ENCODE results near the gene MFSD11.
"Not testable (repeated sequence)": the region's sequence is repeated elsewhere in the genome, so short reads cannot be mapped to it uniquely, and the experiment has no call there.

The MFSD11 gene

DNA sequence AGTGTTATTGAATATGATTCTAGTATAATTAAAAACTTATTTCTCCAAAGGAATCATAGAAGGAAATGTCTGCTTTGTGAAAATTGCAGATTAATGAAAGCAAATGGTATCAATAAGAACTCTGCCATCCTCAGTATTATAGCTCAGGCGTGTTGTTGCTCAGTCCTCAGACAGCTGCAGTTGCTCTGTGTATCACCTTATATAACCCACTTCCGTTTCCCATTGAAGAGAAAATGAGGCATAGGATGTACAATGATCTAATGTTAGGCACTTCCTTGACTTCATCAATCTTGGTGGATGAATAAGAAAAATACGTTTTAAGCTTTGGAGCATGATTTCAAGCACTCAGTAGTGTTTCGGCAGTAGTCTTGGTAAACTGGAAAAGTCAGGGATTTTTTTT, 14.1 kb downstream of the MFSD11 start:
- no peak for DNase-seq

DNA sequence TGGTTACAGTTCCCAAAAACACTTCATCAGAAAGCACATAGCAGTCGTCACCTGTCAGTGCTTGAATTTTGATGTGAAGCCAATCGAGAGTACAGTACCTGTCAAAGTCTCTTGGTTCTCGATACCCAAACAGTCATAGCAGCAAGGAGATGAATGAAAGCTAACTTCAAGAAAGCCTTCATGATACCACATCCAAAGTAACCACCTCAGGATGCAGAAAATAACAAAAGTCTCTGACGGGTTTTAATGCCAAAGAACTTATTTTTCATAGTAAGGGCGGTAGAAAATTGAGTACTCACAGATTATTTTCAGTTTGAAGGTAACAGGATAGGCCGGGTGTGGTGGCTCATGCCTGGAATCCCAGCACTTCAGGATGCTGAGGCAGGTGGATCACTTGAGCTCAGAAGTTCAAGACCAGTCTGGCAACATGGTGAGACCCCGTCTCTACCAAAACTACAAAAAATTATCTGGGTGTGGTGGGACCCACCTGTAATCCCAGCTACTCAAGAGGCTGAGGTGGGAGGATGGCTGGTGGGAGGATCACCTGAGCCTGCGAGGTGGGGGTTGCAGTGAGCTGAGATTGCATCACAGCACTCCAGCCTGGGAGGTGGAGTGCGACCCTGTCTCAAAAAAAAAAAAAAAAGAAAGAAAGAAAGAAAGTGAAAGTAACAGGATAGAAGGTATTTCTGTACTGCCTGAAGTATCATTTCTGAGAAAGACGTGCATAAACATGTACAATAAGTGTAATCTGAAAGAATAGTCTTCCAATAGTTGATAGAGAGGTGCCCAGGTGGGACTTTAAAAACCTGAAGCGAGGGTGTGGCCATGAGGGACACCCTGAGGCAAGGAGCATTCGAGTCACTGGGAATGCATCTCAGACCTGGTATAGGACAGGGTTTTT, 15.4 kb downstream of the MFSD11 start:
- DNase-seq: no peak

DNA sequence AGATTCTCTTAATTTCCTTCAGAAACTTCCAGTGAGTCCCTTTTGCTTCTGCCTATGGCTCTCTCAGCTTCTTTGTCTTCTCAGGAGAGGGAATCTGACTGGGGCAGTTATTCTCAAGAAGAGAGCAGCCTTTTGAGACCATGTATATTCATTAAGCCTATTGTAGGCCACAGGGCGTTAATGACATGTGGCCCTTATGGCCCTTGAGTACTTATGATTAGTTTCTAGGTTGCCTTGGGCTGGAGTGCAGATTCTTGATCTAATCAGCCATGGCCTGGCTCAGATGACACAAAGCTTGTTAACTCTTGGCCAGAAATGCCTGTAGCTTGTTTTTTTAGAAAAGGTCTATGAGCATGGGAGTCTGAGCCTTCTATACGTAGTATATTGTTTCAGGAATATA, 17.4 kb downstream of the MFSD11 start:
- DNase-seq: no peak

DNA sequence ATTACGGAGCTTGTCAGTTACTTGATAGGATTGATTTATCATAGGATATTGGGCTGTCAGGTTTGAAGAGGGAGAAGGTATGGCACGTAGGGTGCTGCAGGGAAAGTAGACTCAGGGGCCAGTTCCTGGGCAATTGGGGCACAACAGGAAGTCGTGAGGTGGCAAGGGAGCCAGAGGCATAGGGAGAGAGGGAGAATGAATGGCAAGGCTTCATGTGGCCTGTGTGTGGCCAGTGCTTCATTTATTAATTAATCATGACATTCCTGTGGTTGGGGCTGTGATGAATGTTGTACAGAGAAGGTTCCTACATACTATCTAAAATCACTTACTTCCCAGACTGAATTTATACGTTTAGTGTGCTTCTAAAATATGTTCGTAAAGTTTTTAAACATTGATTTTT, 19.3 kb downstream of the MFSD11 start:
- DNase-seq: no peak

DNA sequence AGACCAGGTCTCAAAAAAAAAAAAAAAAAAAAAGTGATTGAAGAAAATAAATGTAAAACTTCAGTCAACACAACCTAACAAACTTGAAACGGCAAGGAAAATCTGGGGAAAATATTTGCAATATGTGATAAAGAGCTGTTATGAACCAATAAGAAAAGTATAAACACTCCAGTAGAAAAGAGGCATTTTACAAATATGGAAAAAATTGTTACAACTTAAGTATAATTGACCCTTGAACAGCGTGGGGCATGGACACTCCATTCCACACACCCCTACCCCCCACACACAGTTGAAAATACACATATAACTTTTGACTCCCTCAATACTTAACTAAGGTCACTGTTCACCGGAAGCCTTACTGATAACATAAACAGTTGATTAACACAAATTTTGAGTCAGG, 20.7 kb downstream of the MFSD11 start:
- no peak for DNase-seq

DNA sequence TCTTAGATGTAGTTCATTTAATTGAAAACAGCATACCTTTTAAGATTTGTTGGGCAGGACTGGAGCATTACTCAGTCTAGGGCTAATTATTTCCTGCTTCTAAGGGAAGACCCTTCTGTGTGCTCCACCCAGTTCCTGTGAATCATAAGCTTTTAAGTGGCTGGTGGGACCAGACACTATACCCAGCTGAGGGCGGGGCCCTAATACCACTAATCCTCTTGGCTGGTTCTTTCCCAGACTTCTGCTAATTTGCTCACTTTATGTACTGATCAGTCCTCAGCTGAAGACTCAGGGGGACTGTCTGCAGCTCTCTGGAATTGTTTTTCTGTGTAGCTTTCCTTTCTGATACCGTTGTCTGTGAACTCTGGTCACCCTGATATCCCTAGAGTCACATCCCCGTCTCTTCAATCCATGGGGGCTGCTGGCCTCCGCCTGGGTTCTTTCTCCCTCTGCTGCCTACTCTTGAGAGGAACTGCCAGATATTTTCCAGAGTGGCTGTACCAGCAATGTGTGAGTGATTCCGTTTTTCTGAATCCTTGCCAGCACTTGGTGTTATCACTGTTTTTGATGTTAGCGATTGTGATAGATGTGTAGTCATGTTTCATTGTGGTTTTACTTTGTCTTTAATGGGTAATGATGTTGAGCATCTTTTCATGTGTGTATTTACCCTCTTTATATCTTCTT, 35.1 kb downstream of the MFSD11 start:
- no peak for DNase-seq

DNA sequence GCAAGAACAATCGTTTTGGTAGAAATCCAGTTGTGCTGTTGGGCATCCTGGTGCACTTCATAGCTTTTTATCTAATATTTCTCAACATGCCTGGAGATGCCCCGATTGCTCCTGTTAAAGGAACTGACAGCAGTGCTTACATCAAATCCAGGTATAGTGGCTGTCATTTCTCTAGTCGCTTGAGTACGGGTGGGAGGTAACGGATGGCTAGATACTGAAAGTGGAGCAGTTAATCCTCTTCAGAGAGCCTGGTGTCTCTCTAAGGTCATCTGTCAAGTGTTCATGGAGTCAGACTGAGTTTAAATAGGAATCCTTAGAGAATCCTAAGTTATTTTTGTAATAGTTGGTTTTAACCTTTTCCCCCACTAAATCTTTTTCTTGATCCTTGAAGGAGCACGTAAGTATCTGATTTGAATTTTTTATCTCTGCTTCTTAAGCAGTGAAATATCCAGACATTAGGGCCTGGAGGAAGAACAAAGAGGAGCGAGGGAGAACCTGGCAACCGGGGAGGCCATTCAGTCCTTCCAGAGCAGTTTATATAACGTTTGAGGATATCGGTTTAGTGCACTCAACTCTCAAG, 37.2 kb downstream of the MFSD11 start:
- no peak for DNase-seq

DNA sequence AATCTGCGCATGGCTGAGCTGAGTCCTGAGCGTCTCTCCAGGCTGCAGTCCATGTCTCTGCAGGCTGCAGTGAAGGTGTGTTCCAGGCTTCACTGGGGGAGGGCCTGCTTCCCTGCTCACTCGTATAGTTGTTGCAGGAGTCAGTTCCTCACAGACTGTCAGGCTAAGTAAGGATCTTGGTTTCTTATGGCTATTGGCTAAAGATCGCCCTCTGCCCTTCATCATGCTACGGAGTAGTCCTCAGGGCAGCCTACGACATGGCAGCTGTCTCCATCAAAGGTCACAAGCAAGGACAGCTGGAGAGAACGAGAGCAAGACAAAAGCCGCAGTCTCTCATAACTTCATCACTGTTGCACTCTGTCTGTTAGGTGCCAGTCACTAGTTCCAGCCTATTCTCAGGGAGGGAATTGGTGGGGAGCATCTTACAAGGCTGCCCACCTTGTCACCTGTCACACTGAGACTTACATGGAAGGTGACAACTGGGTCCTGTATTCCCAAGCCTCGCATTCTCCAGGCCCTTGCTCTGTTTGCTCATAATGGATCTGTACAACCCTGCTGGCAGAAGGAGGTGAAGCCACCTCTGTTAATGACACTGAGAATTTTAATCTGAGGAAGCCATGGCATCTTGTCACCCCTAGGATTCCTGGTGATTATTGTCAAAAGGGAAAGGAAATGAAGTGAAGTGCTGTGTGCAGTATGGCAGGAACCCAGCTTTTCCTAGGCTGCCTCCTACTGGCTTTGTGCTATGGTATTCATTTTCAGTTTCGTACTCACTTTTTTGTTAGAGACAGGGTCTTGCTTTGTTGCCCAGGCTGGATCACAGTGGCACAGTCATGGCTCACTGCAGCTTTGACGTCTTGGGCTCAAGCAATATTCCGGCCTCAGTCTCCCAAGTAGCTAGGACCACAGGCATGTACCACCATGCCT, 43.4 kb downstream of the MFSD11 start:
- DNase-seq: no peak

DNA sequence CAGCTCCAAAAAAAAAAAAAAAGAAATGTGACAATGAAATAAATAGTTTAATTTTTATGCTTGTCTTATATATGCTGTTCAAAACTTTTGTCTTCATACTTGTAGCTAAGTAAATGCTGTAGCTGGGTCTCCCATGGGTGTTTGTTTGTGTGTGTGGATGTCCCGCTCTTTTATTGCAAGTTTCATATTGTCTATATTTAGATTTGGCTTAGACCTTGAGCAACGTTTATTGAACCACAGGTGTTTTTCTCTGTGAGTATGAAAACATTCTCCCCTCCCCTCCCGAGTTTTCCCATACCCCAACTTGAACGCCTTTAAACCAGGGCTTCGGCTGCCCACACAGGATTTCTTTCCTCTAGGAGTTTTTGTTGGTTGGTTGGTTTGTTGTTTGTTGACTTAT, 45.2 kb downstream of the MFSD11 start:
- DNase-seq: no peak

DNA sequence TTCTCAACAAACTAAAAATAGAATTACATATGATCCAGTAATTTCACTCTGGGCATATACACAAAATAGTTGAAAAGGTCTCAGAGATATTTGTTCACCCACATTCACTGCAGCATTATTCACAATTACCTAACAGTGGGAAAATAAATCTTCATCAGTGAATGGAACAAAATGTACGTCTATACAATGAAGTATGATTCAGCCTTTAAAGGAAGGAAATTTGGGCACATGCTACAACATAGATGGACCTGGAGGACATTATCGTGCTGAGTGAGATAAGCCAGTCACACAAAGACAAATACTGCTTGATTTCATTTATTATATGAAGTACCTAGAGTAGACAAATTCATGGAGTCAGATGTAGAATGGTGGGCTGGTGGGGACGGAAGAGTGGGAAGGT, 47.0 kb downstream of the MFSD11 start:
- no peak for DNase-seq

DNA sequence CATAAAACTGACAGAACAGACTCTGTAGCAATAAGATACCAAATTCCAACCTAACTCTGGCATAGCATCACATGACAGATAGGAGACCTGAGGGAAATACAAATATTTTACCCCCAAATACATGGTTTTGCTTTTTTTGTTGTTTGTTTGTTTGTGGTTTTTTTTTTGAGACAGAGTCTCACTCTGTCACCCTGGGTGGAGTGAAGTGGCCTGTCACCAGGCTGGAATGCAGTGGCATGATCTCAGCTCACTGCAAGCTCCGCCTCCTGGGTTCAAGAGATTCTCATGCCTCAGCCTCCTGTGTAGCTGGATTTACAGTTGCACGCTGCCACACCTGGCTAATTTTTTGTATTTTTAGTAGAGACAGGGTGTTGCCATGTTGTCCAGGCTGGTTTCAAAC, 49.9 kb downstream of the MFSD11 start:
- not testable (repeated sequence) for DNase-seq

DNA sequence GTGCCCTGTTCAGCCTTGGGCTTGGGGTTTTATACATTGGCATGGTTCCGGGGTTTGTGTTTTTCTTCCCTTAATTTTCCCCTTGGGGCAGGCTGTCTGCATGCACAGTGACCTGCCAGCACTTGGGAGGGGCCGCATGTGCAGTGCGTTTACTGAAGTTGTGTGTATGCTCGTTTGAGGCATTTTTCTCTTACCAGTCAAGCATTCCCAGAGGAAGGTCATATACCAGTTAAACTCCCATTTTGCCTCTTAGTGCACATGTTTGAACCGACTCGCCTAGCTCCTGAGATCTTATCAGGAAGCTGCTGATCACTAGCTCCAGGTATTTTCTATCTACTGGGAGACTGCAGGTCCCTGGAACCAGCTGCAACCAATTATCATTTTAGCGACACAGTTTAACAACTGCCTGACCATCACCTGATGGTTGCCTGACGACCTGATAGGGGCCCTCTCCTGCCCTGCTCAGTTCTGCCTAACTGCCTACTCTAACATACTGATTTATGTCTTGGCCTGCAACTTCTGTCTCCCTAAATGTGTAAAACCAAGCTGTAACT, 51.4 kb downstream of the MFSD11 start:
- no peak for DNase-seq

DNA sequence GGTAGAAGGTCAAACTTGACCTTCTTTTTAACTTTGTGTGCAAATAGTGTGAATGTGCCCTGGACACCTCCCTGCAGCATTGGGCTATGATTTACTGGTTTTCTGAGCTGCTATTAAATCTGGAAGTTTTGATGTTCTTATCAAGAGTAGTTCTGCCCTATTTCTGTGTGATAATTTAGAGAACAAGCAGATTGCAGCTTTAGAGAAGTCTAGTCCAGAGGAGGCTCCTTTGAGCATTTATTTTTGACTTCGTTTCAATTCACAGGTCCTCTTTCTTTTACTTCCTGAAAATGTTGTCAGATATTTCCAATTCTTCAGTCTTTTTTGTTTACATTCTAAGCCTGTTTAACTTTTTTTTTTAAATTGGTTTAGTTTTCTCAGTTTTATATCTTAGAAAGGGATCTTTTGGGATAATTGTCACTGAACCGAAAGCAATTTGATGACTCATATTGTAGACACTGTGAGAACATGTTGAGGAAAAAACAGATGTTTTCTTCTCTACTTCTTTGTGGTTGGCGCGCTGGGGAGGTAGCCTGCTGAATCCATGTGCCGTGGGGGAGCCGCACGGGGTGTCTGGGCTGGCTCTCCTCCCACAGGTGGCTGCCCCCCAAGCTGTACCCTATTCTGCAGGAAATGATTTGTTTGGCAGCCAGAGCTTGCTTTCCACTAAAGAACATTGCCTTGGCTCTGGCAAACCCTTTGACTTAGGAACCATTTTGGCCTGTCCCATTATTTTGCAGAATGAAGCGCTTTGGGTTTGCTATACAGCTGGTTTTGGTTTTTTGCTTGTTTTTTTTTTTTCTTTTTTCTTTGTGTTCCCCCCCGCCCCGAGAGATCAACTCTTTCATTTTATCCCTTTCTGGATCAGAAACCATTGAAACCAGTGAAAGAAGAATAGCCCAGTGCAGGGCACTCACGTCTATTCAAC, 53.4 kb downstream of the MFSD11 start:
- no peak for DNase-seq

DNA sequence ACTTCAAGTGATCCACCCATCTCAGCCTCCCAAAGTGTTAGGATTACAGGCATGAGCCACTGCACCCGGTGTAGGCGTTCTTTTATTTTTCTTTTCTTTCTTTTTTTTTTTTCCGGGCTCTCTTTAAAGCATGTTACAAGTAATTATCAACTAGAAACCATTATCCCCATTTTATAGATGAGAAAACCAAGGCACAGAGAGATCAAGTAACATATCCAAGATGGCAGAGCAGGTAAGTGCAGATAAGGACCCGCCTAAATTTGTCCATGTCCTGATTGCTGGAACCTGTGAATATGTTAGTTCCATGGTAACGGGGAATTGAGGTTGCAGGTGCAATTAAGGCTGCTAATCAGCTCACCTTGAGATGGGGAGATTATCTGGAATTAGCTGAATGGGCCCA, 54.4 kb downstream of the MFSD11 start:
- no peak for DNase-seq

DNA sequence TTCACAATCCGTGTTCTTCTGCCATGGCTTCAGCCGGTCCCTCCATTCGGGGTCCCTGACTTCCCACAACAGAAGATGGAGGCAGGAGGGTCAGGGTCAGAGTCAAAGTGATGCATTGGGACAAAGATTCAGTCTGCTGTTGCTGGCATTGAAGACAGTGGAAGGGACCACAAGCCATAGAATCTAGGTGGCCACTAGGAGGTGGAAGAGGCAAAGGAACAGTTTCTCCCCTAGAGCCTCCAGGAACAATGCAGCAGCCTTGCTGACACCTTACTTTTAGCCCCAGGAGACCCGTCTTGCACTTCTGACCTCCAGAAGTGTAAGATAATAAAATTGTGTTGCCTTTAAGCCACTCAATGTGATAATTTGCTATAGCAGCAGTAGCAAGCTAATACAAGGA, 55.9 kb downstream of the MFSD11 start:
- DNase-seq: no peak

DNA sequence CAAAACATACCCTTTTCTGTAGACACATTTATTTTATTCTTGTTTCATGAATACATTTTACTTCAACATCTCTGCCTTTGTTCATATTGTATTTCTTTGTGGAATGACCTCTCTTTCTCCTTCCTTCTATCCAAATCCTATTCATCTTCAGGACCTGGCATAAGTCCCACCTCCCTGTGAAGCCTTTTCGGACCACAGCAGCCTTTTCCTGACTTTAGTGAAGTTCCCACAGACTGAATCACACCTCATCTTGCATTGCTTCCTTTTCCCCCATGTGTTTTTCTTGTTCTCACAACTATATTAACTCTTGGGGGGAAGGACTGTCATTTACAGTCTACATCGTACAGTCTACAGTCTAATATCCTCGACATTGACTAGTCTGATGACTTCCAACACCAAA, 58.2 kb downstream of the MFSD11 start:
- DNase-seq: no peak

DNA sequence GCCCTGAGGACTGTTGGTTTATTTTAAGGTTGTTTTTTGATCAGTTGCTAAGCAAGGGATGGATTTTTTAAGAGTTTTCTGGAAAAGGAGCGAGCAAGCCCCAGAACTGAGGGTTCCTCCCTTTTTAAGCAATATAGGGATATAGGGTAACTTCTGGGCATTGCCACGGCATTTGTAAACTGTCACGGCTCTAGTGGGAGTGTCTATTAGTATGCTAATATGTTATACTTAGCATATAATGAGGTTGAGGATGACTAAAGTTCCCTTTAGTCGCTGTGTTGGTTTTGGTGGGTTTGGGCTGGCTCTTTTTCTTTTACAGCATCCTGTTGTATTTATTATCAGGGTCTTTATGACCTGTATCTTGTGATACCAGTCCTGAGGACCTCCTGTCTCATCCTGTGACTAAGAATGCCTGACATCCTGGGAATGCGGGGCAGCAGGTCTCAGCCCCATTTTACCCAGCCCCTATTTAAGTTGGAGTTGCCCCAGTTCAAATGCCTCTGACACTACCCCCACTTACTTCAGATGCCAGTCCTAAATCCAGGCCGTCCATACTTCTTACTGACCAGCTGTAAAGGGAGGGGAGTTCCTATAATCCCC, 59.4 kb downstream of the MFSD11 start:
- DNase-seq: no peak

DNA sequence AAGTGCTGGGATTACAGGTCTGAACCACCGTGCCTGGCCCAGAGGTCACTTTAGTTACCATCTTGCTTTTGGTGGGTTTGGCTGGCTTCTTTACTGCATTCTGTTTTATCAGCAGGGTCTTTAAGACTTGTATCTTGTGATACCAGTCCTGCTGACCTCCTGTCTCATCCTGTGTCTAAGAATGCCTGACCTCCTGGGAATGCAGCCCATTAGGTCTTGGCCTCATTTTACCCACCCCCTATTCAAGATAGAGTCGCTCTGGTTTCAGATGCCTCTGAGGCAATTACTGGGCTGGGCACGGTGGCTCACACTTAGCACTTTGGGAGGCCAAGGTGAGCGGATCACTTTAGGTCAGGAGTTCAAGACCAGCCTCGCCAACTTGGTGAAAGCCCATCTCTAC, 63.8 kb downstream of the MFSD11 start:
- DNase-seq: no peak

DNA sequence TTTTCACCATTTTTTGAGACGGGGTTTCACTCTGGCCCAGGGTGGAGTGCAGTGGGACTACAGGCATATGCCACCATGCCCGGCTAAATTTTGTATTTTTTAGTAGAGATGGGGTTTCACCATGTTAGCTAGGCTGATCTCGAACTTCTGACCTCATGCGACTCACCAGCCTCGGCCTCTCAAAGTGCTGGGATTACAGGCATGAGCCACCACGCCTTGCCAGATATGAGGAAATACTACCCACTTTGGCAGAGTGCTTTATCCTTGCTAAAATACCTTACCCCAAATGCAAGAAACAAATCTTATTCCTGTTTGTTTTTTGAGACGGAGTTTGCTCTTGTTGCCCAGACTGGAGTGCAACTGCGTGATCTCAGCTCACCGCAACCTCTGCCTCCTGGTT, 67.4 kb downstream of the MFSD11 start:
- DNase-seq: no peak

DNA sequence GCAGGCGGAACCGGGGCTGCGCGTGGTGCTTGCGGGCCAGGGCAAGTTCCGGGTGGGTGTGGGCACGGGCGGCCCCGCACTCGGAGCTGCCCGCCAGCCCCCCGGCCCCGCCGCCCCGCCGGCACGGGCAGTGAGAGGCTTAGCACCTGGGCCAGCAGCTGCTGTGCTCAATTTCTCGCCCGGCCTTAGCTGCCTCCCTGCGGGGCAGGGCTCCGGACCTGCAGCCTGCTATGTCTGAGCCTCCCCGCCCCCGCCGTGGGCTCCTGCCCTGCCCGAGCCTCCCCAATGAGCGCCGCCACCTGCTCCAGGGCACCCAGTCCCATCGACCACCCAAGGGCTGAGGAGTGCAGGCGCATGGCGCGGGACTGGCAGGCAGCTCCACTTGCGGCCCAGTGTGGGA, 68.2 kb downstream of the MFSD11 start:
- DNase-seq: not testable (repeated sequence)

DNA sequence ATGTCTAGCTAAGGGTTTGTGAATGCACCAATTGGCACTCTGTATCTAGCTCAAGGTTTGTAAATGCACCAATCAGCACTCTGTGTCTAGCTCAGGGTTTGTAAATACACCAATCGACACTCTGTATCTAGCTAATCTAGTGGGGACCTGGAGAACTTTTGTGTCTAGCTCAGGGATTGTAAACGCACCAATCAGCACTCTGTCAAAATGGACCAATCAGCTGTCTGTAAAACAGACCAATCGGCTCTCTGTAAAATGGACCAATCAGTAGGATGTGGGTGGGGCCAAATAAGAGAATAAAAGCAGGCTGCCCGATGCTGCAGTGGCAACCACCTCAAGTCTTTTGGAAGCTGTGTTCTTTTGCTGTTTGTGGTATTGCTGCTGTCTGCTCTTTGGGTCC, 68.8 kb downstream of the MFSD11 start:
- DNase-seq: not testable (repeated sequence)

Measured in cerebellar nuclear complex (tissue), 1 donor.